T-helper 2 cell treated with Interferon-gamma antibody and Interleukin-4, amounts not matched to agents 5 μg/mL and 100 μg/mL, for 36 hours (primary cell): ENCODE data around the gene CMTM4.

ENCODE experiments used
- DNase-seq: peaks from one replicate; pipeline ENCODE4 v3.0.0; 2021; ENCODE audit warnings: low spot score
- H3K27ac Mint-ChIP-seq: one replicate; pipeline ENCODE4 v1.8.0; 2021; ENCODE audit warnings: mild to moderate bottlenecking, mixed read lengths
- H3K27me3 Mint-ChIP-seq: one replicate; pipeline ENCODE4 v1.8.0; 2021; ENCODE audit warnings: low read depth, mixed read lengths
- H3K36me3 Mint-ChIP-seq: one replicate; pipeline ENCODE4 v1.8.0; 2021; ENCODE audit warnings: low read depth, mixed read lengths
- H3K4me1 Mint-ChIP-seq: one replicate; pipeline ENCODE4 v1.8.0; 2021; ENCODE audit warnings: low read depth, mixed read lengths
- H3K4me3 Mint-ChIP-seq: one replicate; pipeline ENCODE4 v1.8.0; 2022; ENCODE audit warnings: mild to moderate bottlenecking, moderate library complexity, mixed read lengths
- H3K9me3 Mint-ChIP-seq: one replicate; pipeline ENCODE4 v1.8.0; 2021; ENCODE audit warnings: mixed read lengths

Gene CMTM4

DNA sequence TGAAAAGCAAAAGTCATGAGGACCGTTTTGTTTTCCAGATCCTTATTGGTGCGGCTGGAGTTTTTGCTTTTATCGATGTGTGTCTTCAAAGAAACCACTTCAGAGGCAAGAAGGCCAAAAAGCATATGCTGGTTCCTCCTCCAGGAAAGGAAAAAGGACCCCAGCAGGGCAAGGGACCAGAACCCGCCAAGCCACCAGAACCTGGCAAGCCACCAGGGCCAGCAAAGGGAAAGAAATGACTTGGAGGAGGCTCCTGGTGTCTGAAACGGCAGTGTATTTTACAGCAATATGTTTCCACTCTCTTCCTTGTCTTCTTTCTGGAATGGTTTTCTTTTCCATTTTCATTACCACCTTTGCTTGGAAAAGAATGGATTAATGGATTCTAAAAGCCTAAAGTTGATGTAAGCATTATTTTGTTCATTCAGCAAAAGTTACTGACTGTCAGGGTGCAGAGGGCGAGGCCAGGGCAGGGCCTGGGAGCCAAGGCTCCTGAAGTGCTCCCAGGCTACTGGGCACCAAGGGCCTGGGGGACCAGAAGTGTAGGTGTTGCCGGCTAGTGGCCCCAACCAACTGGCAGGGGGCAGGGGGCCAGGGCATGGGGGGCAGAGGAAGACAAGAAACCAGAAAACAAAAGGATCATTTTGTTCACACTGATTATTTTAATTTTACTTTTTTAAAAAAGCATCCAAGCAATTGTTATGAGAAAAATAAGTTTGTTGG lies 108.5 kb downstream of the CMTM4 start:
- DNase-seq: no peak
- Mint-ChIP-seq H3K36me3 (no peaks in the 10 kb centered on the region), H3K4me1 (peaks cover 34% of the 10 kb centered on the region), H3K27me3 (no peaks in the 10 kb centered on the region), H3K9me3 (no peaks in the 10 kb centered on the region), H3K27ac (peak overlapping the region; percentile 66), H3K4me3 (no peak overlapping the region)

DNA sequence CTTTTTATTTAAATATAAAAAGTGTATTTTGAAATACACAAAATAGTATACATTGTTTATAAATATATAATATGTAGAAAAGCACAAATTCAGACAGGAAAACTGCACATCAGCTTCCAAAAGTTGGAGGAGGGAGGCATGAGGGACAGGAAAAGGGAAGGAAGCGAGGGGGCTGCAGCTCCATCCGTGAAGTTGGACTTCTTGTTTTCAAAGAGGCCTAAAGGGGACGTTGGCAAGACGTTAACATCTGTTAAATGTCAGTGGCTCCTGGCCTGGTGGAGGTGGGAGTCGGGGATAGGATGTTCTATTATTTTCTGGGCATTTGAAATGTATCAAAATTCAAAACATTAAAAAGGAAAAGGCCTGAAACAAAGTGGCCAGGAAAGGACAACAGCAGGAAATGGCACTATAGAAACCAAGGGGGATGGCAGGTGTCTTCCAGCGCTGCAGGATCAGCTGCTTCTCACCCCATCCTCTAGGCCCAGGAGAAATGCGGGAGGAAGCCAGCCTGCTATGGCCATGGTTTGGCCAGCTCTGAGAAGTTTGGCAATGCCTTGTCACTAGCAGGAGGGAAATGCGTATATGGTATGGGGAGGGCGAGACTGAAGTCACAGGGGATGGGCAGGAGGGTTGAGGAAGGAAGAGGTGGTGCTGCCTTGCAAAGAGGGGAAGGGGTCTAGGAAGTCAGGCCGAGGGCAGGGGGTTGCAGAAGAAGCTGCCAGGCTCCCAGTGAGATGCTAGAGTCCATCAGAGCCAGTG lies 110.9 kb downstream of the CMTM4 start:
- no peaks in the 10 kb centered on the region for H3K9me3 Mint-ChIP-seq
- H3K27ac Mint-ChIP-seq: no peak overlapping the region
- H3K4me3 Mint-ChIP-seq: no peak overlapping the region
- no peak for DNase-seq
- H3K36me3 Mint-ChIP-seq: peaks cover 5% of the 10 kb centered on the region
- H3K27me3 Mint-ChIP-seq: no peaks in the 10 kb centered on the region
- H3K4me1 Mint-ChIP-seq: peaks cover 26% of the 10 kb centered on the region

DNA sequence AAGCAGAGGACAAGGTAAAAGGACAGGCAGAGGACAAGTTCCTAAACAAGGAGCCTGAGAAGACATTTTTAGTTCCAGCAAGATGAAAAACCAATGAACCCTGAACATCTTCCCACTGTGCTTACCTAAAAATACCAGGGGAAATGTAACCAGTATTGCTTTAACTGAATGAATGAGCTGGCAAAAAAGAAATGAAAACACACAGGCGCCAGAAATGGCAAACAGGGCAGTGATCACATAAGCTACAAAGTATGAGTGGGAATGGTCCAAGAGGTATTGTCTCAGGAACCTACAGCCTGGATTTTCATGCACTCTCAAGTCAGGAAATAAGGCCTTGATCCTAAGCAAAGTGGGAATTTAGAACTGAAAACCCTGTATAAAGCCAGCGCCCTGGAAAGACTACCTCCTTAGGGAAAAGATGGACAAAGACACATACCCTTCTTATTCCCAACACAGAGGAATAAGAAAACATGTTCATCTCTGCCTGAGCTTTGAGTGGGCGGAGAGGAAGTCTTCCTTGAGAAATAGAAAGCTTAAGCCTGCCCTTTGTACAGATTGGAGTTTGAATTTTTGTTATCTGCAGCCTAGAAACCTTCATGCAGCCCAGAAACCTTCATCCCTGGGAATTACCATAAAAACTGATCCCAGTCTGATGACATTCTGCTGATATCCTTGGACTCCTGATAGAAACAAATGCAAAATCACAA lies 115.1 kb downstream of the CMTM4 start:
- no peak for DNase-seq
- Mint-ChIP-seq H3K9me3 (no peaks in the 10 kb centered on the region), H3K4me1 (peaks cover 8% of the 10 kb centered on the region), H3K27me3 (peaks cover 30% of the 10 kb centered on the region), H3K36me3 (peaks cover 20% of the 10 kb centered on the region), H3K4me3 (no peak overlapping the region), H3K27ac (no peak overlapping the region)

DNA sequence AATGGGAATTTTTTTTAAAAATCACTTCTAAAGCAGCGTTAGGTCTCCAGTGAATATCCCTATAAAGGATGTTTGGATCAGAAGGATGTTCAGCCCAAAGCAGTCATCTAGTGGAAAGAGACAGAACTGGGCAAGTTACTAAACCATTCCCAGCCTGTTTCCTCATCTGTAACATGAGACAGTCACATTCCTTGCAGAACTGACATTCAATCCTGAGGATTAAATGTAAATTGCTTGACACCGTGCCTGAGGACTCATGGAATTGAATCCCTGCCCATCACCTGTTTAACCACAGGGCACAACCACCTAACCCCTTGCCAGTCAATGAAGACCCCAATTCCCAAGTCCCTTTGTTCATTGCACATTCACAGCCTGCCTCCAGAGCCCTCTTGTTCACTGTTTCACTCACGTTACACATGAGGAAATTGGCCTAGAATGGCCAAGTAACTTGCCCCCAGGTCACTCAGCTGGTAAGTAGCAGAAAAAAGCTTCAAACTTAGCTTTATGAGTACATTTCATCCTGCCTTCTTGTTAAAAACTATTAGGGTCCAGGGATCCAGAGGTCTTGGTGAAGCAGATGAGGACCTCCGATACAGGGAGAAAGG lies 115.8 kb downstream of the CMTM4 start:
- H3K27ac Mint-ChIP-seq: no peak overlapping the region
- H3K27me3 Mint-ChIP-seq: peaks cover 30% of the 10 kb centered on the region
- H3K4me3 Mint-ChIP-seq: no peak overlapping the region
- no peaks in the 10 kb centered on the region for H3K9me3 Mint-ChIP-seq
- H3K4me1 Mint-ChIP-seq: peaks cover 8% of the 10 kb centered on the region
- peaks cover 20% of the 10 kb centered on the region for H3K36me3 Mint-ChIP-seq
- DNase-seq: no peak

DNA sequence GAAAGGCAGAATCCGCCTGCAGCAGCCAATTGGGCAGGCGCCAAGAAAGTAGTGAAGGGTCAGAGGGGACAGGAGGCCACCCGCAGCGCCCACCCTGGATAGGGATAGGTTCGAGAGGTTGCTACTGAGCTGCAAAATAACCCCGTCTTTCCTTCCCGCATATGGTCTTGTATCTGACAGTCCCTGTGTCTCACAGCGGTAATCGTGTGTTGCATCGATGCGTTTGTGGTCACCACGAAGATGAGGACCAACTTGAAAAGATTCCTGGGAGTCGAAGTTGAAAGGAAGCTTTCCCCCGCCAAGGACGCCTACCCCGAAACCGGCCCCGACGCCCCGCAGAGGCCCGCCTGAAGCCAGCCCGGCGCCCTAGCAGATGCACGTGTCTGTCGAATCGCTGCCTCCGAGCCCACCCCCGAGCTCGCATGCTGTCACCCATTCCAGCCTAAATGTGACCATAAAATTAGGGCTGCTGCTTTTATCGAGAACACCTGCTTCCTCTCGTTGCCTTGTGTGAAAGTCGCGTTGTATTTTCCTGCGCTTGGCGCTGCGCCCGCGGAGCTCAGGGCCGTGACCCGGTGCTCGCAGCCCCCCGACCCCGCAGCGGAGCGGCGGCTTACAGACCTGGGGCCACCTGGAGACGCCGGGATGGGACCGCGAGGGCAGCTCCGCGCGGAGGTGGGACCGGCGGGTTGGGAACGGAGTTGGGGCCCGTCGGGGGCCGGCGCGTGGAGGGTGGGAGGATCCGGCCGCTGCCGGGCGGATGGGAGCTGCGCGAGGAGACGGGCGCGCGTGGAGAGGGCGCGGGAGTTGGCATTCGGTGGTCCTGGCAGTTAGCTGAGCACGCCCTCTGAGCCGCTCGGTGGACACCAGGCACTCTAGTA lies 117.7 kb downstream of the CMTM4 start, which contains the start of gene CMTM2:
CMTM2 (plus strand) TSS at position 813 of the 881 bp plus-strand sequence. CDS start 145 bp downstream, outside the sequence.
- no peaks in the 10 kb centered on the region for H3K9me3 Mint-ChIP-seq
- H3K4me1 Mint-ChIP-seq: peaks cover 10% of the 10 kb centered on the region
- H3K4me3 Mint-ChIP-seq: peak within 1 kb of the TSS; percentile 21
- no peak within 1 kb of the TSS for H3K27ac Mint-ChIP-seq
- DNase-seq: no peak
- peaks cover 30% of the 10 kb centered on the region for H3K27me3 Mint-ChIP-seq
- H3K36me3 Mint-ChIP-seq: peaks cover 25% of the 10 kb centered on the region

DNA sequence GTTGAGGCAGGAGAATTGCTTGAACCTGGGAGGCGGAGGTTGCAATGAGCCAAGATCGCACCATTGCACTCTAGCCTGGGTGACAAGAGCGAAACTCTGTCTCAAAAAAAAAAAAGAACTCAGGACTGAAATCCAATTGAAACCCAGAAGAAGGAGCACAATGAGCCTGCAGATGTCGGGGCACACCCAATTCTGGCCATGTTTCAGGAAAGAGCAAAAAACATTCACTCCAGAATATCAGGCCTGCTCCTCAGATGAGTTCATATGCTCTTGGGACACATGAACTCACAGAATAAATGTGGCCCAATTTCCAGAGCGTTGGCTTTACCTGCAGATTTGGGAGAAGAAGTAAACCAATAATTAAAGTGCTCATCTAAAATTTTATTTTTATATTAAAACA lies 120.2 kb downstream of the CMTM4 start:
- DNase-seq: no peak
- H3K4me3 Mint-ChIP-seq: no peak overlapping the region
- no peak overlapping the region for H3K27ac Mint-ChIP-seq
- H3K36me3 Mint-ChIP-seq: peaks cover 22% of the 10 kb centered on the region
- peaks cover 30% of the 10 kb centered on the region for H3K27me3 Mint-ChIP-seq
- peaks cover 17% of the 10 kb centered on the region for H3K4me1 Mint-ChIP-seq
- H3K9me3 Mint-ChIP-seq: no peaks in the 10 kb centered on the region

DNA sequence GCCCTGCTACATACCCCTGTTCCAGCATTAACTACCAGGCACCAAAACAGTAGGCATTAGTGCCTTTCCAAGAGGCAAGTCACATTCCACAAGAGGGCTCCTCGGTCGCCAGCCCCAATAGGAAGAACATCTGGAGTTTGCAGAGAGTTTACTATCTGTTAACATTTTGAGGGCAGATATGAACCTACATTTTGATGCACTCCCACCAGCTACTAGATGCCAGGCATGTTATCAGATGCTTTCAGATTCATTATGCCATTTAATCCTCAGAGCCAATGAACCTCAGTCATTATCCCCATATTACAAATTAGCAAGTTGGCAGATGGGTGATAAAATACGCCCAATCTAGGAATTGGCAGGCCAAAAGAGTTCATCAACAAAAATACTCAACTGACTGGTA lies 121.5 kb downstream of the CMTM4 start:
- no peak overlapping the region for H3K27ac Mint-ChIP-seq
- H3K9me3 Mint-ChIP-seq: no peaks in the 10 kb centered on the region

DNA sequence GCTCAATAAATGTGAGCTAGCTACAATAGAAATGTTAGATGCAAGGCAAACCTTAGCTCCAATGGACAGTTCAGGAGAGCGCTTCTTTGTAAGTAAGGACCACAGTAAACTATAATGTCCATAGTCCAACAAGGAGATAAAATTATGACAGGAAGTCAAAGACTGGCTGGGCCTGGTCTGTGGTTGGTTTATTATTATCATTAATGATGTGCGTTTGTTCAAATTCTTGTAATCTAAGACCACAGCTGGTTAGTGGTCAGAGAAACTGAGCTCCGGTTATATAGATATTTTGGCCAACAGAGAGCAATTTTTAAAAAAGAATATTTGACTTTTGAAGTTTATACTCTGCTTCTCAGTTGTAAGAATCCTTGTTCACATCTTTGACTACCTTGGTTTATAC lies 122.0 kb downstream of the CMTM4 start:
- peaks cover 23% of the 10 kb centered on the region for H3K27me3 Mint-ChIP-seq
- no peak for DNase-seq
- no peaks in the 10 kb centered on the region for H3K9me3 Mint-ChIP-seq
- H3K27ac Mint-ChIP-seq: no peak overlapping the region
- H3K4me3 Mint-ChIP-seq: no peak overlapping the region
- H3K4me1 Mint-ChIP-seq: peaks cover 13% of the 10 kb centered on the region
- peaks cover 22% of the 10 kb centered on the region for H3K36me3 Mint-ChIP-seq

More for the DNA sequence above, 121.5 kb downstream of the CMTM4 start:
- peaks cover 13% of the 10 kb centered on the region for H3K4me1 Mint-ChIP-seq
- H3K36me3 Mint-ChIP-seq: peaks cover 22% of the 10 kb centered on the region
- DNase-seq: no peak
- peaks cover 28% of the 10 kb centered on the region for H3K27me3 Mint-ChIP-seq
- no peak overlapping the region for H3K4me3 Mint-ChIP-seq

DNA sequence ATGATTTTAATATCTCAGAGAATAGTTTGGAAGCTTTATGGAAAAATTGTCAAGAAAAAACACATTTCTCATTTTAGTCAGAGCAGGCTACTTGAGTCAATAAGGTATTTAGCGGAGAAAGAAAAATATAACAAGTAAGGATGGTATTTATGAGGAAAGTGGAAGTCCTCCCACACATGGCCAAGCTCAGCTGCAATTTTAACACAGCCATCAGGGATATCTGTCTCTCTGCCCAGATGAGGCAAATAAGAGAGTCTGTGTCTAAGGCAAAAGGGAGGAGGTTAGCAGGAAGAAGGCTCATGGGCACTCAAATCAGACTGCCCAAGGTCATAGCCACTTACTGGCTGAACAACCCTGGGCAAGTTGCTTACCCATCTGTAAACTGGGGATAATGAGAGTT lies 122.5 kb downstream of the CMTM4 start:
- peaks cover 13% of the 10 kb centered on the region for H3K4me1 Mint-ChIP-seq
- H3K36me3 Mint-ChIP-seq: peaks cover 20% of the 10 kb centered on the region
- H3K27me3 Mint-ChIP-seq: peaks cover 21% of the 10 kb centered on the region
- H3K9me3 Mint-ChIP-seq: no peaks in the 10 kb centered on the region
- no peak overlapping the region for H3K4me3 Mint-ChIP-seq
- DNase-seq: no peak
- no peak overlapping the region for H3K27ac Mint-ChIP-seq

DNA sequence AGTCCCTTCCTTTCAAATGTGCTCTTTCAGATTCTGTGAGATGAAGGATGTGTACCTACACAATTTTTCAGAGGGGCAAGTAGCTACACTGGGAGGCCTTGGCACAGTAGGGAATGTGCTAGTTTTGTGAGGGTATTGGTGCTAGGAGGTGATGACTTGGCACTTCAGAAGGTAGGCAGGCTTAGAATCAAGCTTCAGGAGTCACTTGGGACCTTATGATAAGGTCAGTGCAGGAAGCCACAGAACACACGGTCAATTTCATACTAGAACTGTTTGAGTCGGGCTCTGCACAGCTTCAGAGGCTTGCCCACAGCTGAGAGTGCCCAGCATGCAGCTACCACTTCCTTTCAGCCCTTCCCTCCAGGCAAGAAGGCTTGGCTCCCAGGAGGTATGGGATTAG lies 124.2 kb downstream of the CMTM4 start:
- Mint-ChIP-seq H3K4me3 (no peak overlapping the region), H3K4me1 (peaks cover 16% of the 10 kb centered on the region), H3K9me3 (no peaks in the 10 kb centered on the region), H3K27ac (no peak overlapping the region), H3K27me3 (peaks cover 4% of the 10 kb centered on the region), H3K36me3 (peaks cover 19% of the 10 kb centered on the region)
- DNase-seq: no peak

DNA sequence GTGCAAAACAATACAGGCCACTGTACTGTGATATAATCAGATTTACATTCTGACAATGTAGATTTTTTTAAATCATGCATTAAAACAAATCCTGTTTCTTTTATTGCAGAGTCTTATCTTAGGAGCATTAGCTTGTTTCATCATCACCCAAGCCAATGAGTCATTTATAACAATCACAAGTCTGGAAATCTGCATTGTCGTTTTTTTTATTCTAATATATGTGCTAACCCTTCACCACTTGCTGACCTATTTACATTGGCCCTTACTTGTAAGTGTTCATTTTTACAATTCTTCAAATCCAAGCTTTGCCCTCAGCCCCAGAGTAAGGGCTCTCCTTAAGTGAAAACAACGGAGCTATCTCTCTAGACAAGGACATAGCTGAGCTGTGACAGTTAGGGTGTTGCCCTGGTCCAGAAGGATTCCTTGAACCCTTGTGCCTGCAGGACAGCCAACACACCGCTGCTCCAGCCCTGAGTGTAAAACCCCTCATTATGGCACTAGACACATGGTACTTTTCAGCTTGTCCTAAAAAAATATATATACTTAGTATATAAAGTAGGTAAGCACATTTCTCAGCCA lies 126.6 kb downstream of the CMTM4 start:
- H3K4me1 Mint-ChIP-seq: peaks cover 17% of the 10 kb centered on the region
- DNase-seq: no peak
- H3K27me3 Mint-ChIP-seq: no peaks in the 10 kb centered on the region
- H3K36me3 Mint-ChIP-seq: peaks cover 36% of the 10 kb centered on the region
- H3K9me3 Mint-ChIP-seq: no peaks in the 10 kb centered on the region
- no peak overlapping the region for H3K4me3 Mint-ChIP-seq
- no peak overlapping the region for H3K27ac Mint-ChIP-seq

DNA sequence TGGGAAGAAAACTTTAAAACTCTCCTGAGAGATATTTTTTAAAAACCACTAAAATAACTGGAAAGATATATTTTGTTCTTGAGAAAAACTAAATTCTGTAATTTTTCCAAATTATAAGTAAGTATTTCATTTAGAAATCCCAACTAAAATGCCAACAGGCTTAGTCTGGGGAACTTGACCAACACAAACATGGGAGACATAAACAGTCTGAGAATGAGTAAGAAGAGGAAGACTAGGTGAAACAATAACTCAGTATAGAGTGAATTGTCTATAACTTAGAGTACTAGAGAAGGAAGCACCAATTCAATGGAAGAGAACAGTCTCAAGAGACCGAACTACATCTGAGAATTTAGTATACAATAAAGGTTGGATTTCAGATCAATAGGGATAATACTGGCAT lies 127.4 kb downstream of the CMTM4 start:
- Mint-ChIP-seq H3K4me3 (no peak overlapping the region), H3K4me1 (peaks cover 17% of the 10 kb centered on the region), H3K27me3 (no peaks in the 10 kb centered on the region), H3K27ac (no peak overlapping the region), H3K36me3 (peaks cover 35% of the 10 kb centered on the region), H3K9me3 (no peaks in the 10 kb centered on the region)
- DNase-seq: no peak

DNA sequence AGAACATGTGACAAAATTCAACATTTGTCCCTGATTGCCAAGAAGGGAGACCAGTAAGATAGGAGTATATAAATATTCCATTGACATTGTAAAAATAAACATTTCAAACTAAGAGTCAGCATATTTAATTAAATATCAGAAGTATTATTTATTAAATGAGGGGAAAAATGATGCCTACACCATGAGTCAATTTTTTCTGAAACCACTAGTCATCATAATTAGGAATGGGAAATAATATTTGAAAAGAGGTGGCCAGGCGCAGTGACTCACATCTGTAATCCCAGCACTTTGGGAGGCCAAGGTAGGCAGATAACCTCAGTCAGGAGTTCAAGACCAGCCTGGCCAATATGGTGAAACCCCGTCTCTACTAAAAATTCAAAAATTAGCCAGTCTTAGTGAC lies 128.2 kb downstream of the CMTM4 start:
- no peaks in the 10 kb centered on the region for H3K27me3 Mint-ChIP-seq
- H3K9me3 Mint-ChIP-seq: no peaks in the 10 kb centered on the region
- H3K4me3 Mint-ChIP-seq: no peak overlapping the region
- peaks cover 41% of the 10 kb centered on the region for H3K36me3 Mint-ChIP-seq
- H3K27ac Mint-ChIP-seq: no peak overlapping the region
- no peak for DNase-seq
- peaks cover 24% of the 10 kb centered on the region for H3K4me1 Mint-ChIP-seq
